Measurements from ENCODE around the gene ANK3. TPM values are rescaled to one million over a fixed set of nuclear protein-coding genes. Genes with fewer than 3 reads are reported as not detected.

The ANK3 gene
- total RNA-seq, 2 donors from 2014 or later: 65.0 to 79.5 TPM

DNA sequence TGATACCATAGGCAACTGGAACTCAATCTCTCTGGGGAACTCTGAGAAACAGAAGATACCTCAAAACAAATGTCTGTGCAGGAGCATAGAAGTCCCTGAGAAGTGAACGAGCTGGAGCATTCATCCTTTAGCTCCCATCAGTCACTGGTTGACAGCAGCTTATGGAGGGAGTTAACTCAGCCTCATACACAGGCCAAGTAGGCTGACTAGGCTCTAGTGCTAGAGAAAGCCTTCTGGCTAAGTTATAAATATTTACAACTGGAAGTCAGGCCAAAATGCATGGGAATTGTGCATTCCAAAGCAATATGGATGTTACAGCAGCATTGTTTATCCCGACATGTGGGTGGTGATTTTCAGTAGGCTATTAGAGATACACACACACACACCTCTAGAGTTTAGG is 66.5 kb downstream of the ANK3 start:
- Histone ChIP-seq H3K4me3 (ENCODE audit: low read length) (no peak overlapping the region), H3K9me3 (ENCODE audit: control insufficient read depth, low read length) (no peaks in the 10 kb centered on the region), H3K9ac (ENCODE audit: extremely low read depth, low read length, poor library complexity, severe bottlenecking) (no peak overlapping the region), H3K27me3 (ENCODE audit: control insufficient read depth, insufficient read depth, low read length, poor library complexity, severe bottlenecking) (no peaks in the 10 kb centered on the region), H3K36me3 (ENCODE audit: control insufficient read depth, insufficient read depth, low read length) (no peaks in the 10 kb centered on the region), H3K4me1 (ENCODE audit: control insufficient read depth, insufficient read depth, low read length) (no peaks in the 10 kb centered on the region), H3K27ac (ENCODE audit: low read depth, low read length) (no peak overlapping the region)
- Mint-ChIP-seq H3K4me3 (no peak overlapping the region), H3K36me3 (ENCODE audit: low read depth) (no peaks in the 10 kb centered on the region), H3K4me1 (no peaks in the 10 kb centered on the region), H3K27me3 (ENCODE audit: insufficient read depth) (no peaks in the 10 kb centered on the region), H3K27ac (no peak overlapping the region), H3K9me3 (no peaks in the 10 kb centered on the region)
- no peak for TF ChIP-seq CTCF (conservative IDR thresholded peaks at IDR 0.05)
- WGBS, 2 experiments (ENCODE audit: insufficient coverage in 1 of 2, insufficient read length in 1 of 2): 95% methylated on average over 2 of the region's 2 CpGs; no CpG with 5 or more reads in 1 of the 2 experiments
- no peak for DNase-seq

- no peak overlapping the region for H3K9ac ChIP-seq (ENCODE audit: extremely low read depth, low read length, poor library complexity, severe bottlenecking)
- TF ChIP-seq CTCF (conservative IDR thresholded peaks at IDR 0.05): no peak
- no peaks in the 10 kb centered on the region for H3K4me1 ChIP-seq (ENCODE audit: control insufficient read depth, insufficient read depth, low read length)
- H3K4me1 Mint-ChIP-seq: peaks cover 3% of the 10 kb centered on the region
- WGBS, 2 experiments (ENCODE audit: insufficient coverage in 1 of 2, insufficient read length in 1 of 2): 100% methylated on average over 1 of the region's 1 CpG; no CpG with 5 or more reads in 1 of the 2 experiments
- H3K27me3 Mint-ChIP-seq (ENCODE audit: insufficient read depth): no peaks in the 10 kb centered on the region
- no peaks in the 10 kb centered on the region for H3K9me3 Mint-ChIP-seq
- H3K36me3 Mint-ChIP-seq (ENCODE audit: low read depth): no peaks in the 10 kb centered on the region
- no peak for DNase-seq
- H3K4me3 Mint-ChIP-seq: no peak overlapping the region
- H3K27ac ChIP-seq (ENCODE audit: low read depth, low read length): no peak overlapping the region
- H3K4me3 ChIP-seq (ENCODE audit: low read length): no peak overlapping the region
- no peak overlapping the region for H3K27ac Mint-ChIP-seq
- no peaks in the 10 kb centered on the region for H3K9me3 ChIP-seq (ENCODE audit: control insufficient read depth, low read length)
- no peaks in the 10 kb centered on the region for H3K36me3 ChIP-seq (ENCODE audit: control insufficient read depth, insufficient read depth, low read length)
- H3K27me3 ChIP-seq (ENCODE audit: control insufficient read depth, insufficient read depth, low read length, poor library complexity, severe bottlenecking): no peaks in the 10 kb centered on the region
Measured at GRCh38 chr10:60320666-60321065, 69.0 kb downstream of the ANK3 start.

GRCh38 chr10:60316029-60316428 is 73.6 kb downstream of the ANK3 start:
- no peak overlapping the region for H3K27ac ChIP-seq (ENCODE audit: low read depth, low read length)
- H3K9me3 ChIP-seq (ENCODE audit: control insufficient read depth, low read length): no peaks in the 10 kb centered on the region
- Mint-ChIP-seq H3K27me3 (ENCODE audit: insufficient read depth) (no peaks in the 10 kb centered on the region), H3K27ac (no peak overlapping the region), H3K9me3 (no peaks in the 10 kb centered on the region), H3K4me1 (peaks cover 7% of the 10 kb centered on the region), H3K4me3 (no peak overlapping the region), H3K36me3 (ENCODE audit: low read depth) (no peaks in the 10 kb centered on the region)
- H3K4me1 ChIP-seq (ENCODE audit: control insufficient read depth, insufficient read depth, low read length): peaks cover 2% of the 10 kb centered on the region
- no peaks in the 10 kb centered on the region for H3K27me3 ChIP-seq (ENCODE audit: control insufficient read depth, insufficient read depth, low read length, poor library complexity, severe bottlenecking)
- H3K9ac ChIP-seq (ENCODE audit: extremely low read depth, low read length, poor library complexity, severe bottlenecking): no peak overlapping the region
- H3K36me3 ChIP-seq (ENCODE audit: control insufficient read depth, insufficient read depth, low read length): no peaks in the 10 kb centered on the region
- 89% methylated on average over 1 of the region's 1 CpG; no CpG with 5 or more reads in 1 of the 2 experiments for WGBS, 2 experiments (ENCODE audit: insufficient coverage in 1 of 2, insufficient read length in 1 of 2)
- no peak for DNase-seq
- H3K4me3 ChIP-seq (ENCODE audit: low read length): no peak overlapping the region
- TF ChIP-seq CTCF (conservative IDR thresholded peaks at IDR 0.05): no peak
